NCI-H1048 (cell line): ENCODE measurements around the gene KRIT1.
"Not testable (repeated sequence)": the region's sequence is repeated elsewhere in the genome, so short reads cannot be mapped to it uniquely, and the experiment has no call there.

Experiments
- DNase-seq: peaks from one replicate; lab custom pipeline; 2025; lab: John Stamatoyannopoulos, UW

KRIT1 gene

DNA sequence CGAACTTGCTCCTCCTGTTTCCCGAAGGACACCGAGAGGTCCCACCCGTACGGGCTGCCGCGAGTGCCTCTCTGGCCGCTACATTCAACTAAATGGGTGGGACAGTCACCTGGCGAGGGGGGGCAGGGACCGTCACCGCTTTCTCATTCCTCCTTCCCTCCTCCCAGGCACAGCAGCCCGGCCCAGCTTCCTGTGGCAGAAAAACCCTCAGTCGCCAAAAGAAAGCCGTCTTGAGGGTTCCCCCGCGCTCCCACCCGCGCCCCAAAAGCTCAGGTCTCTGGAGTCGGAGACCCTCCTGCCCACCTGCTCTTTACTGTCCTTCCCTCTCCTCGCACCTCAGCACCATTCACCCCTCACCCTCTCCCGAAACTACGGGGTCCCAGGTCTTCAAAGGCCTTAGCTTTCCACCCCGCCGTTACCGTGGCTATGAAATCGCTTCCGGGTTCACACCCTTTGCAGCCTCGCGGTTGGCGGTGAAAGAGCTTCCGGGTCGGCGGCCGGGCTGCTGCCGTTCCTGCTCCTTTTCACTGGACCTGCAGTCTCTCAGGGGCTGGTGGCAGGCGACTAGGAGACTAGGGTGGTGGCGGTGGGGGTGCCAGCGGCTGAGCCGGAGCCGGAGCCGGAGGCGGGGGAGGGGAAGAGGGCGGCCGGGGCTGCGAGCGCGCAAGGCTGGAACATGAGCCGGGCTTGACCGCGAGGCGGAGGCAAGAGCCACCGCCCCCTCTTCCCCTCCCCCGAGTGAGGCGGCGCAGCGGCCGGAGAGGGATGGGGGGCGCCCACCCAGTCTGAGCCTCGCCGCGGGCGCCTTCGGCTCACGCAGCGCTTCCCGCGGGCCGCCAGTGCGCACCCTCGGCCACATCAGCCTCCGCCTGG lies at the start of gene KRIT1, which contains the start of gene ANKIB1:
Gene KRIT1 (minus strand): TSS at position 428 of the 873 bp plus-strand sequence. CDS start 3,779 bp downstream, outside the sequence.
Gene ANKIB1 (plus strand): TSS at position 488 of the 873 bp plus-strand sequence. CDS start 49,005 bp downstream, outside the sequence.
- peak; percentile 69 for DNase-seq

DNA sequence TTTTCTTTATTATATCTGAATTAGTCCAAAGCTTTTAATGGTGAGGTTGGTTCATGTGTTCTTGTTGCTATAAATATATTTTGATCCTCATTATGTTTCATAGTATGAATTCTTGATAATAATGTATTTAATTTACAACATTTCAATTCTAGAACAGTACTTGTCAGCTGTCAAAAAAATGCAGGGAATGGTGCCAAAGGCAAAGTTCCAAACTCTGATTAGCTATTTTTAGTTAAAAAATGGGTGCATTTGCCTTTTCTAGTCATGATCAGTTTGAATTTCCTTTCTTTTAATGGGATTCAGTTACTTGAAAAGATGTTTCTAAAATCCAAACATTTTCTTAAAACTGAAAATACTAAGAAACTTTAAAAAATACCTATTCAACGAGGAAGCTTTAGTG lies 49.7 kb upstream of the KRIT1 start:
- no peak for DNase-seq

GRCh38 chr7:92293896-92294590 lies 48.3 kb upstream of the KRIT1 start:
- DNase-seq = no peak

- no peak for DNase-seq
These were observed 47.3 kb upstream of the KRIT1 start for GRCh38 chr7:92292981-92293380.

DNA sequence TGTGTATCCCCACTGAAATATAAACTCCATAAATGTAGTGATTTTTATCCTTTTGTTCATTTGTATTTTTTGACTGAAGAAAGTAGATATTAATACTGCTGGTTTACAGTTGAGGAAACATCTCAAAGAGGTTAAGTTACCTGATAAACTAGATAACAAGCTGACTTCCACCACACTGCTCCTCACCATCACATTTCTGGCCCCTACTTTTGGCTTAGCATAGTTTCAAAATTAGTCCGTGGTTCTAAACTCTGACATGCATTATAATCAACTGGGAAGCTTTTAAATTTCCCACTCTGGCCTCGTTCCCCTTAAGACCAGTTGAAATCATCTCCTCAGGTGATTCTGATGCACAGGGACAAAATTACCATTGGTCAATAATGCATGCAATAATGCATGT lies 43.6 kb upstream of the KRIT1 start:
- DNase-seq = no peak

- DNase-seq = no peak
These were observed 37.2 kb upstream of the KRIT1 start for GRCh38 chr7:92282930-92283329.

- DNase-seq = no peak
These were observed 36.6 kb upstream of the KRIT1 start for GRCh38 chr7:92282221-92282814.

GRCh38 chr7:92281031-92281430 lies 35.3 kb upstream of the KRIT1 start:
- no peak for DNase-seq

DNA sequence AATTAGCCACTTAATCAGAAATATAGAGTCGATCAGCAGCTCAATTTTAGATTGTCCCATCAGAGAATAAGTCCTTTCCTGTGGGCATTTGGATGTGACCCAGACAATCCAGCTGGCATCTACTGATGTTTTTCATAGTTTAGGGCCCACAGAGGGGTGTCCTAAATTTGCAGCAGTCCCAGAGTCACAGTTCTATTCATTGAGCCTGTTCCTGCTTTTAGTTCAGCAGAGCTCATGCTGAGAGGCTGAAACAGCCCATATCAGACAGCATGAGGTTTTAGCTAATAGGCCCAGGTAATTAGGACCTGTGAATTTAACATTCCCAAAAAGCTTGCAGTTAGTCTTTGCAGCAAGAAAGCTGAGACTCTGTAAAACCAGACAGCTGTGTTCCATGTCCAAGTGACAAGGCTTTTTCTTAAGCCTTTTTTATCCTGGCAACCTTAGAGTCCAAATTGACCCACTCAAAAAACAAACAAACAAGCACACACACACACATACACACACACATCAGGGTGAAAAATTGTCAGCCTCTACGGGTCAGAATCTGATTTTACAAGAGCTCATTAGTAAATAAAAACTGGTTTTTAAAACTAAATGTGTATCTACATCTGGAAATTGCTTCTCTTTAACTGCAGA lies 33.8 kb upstream of the KRIT1 start:
- no peak for DNase-seq

DNA sequence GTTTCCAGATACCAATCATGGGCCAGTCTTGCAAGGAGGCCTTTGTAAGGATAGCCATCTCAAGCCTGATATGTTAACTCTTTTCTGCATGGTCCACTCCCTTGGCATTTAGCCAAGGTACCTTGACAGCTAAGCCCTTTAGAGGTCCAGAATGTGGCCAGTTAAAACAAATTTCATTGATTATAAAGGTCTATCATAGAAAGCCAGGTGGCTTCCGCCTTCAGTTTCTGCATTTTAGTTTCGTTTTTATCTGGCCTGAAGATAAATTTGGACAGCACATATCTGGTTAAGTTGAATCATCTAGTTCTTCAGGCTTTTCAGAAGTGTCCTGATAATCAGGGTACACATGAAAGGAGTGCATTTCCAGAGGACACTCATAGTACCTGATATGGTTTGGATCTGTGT lies 30.7 kb upstream of the KRIT1 start:
- no peak for DNase-seq

GRCh38 chr7:92275327-92275726 lies 29.6 kb upstream of the KRIT1 start:
- DNase-seq = no peak

GRCh38 chr7:92268921-92269320 lies 23.2 kb upstream of the KRIT1 start:
- DNase-seq = no peak

DNA sequence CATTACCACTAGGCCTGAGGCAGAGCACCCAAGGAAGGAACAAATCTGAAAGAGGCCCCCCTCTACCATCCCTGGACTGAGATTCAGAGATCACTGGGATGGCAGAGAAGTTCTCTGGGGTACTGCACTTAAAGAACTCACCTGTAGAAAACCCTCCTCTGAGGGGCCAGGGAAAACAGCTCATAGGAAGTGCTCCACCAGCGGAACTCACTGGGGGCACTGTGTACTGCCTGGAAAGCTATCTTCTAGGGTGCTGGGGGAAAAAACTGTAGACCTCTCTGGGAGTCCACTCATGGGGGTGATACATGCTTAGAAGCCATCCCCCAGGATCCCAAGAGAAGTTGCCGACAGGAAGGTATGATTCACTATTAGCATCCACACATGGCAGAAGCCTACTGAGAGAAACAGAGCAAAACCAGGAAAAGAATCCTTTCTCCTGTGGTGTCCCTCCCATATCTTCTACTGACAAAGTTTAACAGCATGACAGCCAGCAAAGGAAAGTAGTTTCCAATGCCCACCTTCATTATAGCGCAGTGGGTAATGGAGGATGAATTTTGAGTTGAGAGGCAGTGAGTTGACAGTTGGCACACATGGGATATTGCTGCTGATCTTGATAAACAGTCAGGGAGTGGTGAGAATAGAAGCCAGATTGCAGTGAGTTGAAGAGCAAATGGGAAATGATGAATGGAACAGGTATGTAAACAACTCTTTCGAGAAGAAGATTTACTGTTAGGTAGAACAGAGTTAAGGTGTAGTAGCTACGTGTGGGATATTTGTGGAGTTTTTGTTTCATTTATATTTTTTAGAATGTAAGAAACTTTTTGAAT lies 20.9 kb upstream of the KRIT1 start:
- DNase-seq = no peak

DNA sequence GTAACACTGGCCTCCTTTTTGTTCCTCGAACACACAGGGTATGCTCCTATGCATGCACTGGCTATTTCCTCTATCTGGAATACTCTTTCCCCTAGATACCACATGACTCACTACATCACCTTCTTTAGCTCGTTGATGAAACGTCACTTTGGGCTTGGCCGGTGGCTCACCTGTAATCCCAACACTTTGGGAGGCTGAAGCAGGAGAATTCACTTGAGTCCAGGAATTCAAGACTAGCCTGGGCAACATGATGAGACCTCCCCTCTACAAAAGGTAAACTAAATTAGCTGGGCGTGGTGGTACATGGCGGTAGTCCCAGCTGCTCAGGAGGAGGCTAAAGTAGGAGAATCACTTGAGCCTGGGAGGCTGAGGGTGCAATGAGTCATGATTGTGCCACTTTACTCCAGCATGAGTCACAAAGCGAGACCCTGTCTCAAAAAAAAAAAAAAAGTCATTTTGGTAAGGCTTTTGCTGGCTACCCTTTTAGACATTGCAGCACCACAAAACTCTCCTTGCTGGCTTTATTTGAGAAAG lies 14.6 kb upstream of the KRIT1 start:
- no peak for DNase-seq

GRCh38 chr7:92259610-92260247 lies 14.0 kb upstream of the KRIT1 start:
- no peak for DNase-seq

DNA sequence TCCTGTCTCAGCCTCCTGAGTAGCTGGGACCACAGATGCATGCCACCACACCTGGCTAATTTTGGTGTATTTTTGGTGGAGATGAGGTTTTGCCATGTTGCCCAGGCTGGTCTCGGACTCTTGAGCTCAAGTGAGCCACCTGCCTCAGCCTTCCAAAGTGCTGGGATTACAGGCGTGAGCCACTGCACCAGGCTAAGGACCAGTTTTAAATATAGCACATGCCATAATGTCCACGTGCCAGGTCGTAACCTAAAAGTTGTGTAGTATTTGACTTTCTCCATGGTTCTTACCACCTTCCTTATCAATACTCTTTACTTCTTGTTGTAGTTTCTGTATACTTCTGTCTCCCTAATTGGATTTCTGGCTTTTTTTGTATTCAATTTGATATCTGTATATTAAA lies 13.3 kb upstream of the KRIT1 start:
- DNase-seq = no peak

- DNase-seq = no peak
These were observed 9.6 kb upstream of the KRIT1 start for GRCh38 chr7:92255308-92255707.

DNA sequence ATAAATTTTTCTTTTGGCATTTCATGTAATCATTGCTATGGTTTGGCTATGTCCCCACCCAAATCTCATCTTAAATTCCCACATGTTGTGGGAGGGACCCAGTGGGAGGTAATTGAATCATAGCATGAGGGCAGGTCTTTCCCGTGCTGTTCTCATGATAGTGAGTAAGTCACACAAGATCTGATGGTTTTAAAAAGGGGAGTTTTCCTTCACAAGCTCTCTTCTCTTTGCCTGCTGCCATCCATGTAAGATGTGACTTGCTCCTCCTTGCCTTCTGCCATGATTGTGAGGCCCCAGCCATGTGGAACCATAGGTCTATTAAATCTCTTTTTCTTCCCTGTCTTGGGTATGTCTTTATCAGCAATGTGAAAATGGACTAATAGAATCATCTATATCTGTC lies 9.1 kb upstream of the KRIT1 start:
- not testable (repeated sequence) for DNase-seq

DNA sequence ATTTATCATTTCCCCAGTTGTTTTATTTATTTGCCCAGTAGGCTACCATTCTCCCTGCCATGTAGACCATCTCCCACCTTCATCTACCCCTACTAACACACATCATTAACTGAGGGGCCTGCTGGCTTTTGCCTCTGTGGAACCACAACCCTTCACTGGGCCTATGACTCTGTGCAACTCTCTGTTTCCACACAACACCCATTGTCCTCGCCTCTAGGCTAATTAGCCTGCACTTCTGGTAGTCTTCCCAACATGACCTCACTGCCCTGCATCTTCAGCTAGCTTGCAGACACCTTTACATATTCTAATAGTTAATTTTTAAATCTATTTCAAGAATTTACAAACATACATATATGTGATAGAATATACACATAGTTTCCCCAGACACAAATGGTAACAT lies 7.5 kb upstream of the KRIT1 start:
- DNase-seq = no peak

GRCh38 chr7:92251181-92251580 lies 5.5 kb upstream of the KRIT1 start:
- DNase-seq = no peak

GRCh38 chr7:92250603-92251002 lies 4.9 kb upstream of the KRIT1 start:
- DNase-seq = no peak
